BLaER1 treated with 17β-estradiol and CSF1 and Interleukin-3, amounts not matched to agents 10 nM and 100 nM (cell line): Measurements from ENCODE around the gene DPEP3.
A peak's percentile ranks its signal among the peaks of the same experiment; 100 is the strongest.
"Not testable (repeated sequence)": the region's sequence is repeated elsewhere in the genome, so short reads cannot be mapped to it uniquely, and the experiment has no call there.

ENCODE experiments used
- H3K27ac ChIP-seq, 11 experiments: shearing (Covaris generic); formaldehyde crosslinking; 2 replicates each; pipeline ENCODE4 v1.8.1; 2022
- H3K27me3 ChIP-seq, 11 experiments: shearing (Covaris generic); formaldehyde crosslinking; 2 replicates each; pipeline ENCODE4 v1.8.1; 2022
- H3K36me3 ChIP-seq, 11 experiments: shearing (Covaris generic); formaldehyde crosslinking; 2 replicates each; pipeline ENCODE4 v1.8.1; 2022
- H3K4me1 ChIP-seq, 10 experiments: shearing (Covaris generic); formaldehyde crosslinking; 2 replicates each; pipeline ENCODE4 v1.8.1; 2022
- H3K4me2 ChIP-seq, 11 experiments: shearing (Covaris generic); formaldehyde crosslinking; 2 replicates each; pipeline ENCODE4 v1.8.1; 2022
- H3K4me3 ChIP-seq, 10 experiments: shearing (Covaris generic); formaldehyde crosslinking; 2 replicates each; pipeline ENCODE4 v1.8.1; 2022
- H3K9ac ChIP-seq, 11 experiments: shearing (Covaris generic); formaldehyde crosslinking; 2 replicates each; pipeline ENCODE4 v1.8.1; 2022
- H3K9me3 ChIP-seq, 11 experiments: shearing (Covaris generic); formaldehyde crosslinking; replicated peaks in 1 of 11; 2 replicates each; pipeline ENCODE4 v1.8.1; 2022
- H4K20me1 ChIP-seq, 11 experiments: shearing (Covaris generic); formaldehyde crosslinking; 2 replicates each; pipeline ENCODE4 v1.8.1; 2022
- Cebpa-rat ChIP-seq, 11 experiments: shearing (Covaris generic); IDR thresholded peaks; 2 replicates each; pipeline ENCODE4 v1.8.1; 2022

The DPEP3 gene

GRCh38 chr16:67996666-67997065 lies 16.4 kb upstream of the DPEP3 start:
- Histone ChIP-seq H4K20me1 (peaks cover 0 to 13% (median 0%) of the 10 kb centered on the region in 11 experiments; a peak in 1 of 22 replicates), H3K4me3 (no peak overlapping the region), H3K4me1 (peaks cover 53 to 95% (median 70%) of the 10 kb centered on the region in 10 experiments), H3K9me3 (peaks cover 0 to 12% (median 9%) of the 10 kb centered on the region in 11 experiments; a peak in 14 of 22 replicates), H3K27me3 (no peaks in the 10 kb centered on the region), H3K4me2 (peak overlapping the region in 2 of 11 experiments; percentile 73 to 88; a peak in 4 of 22 replicates), H3K36me3 (peaks cover 0 to 5% (median 0%) of the 10 kb centered on the region in 11 experiments; a peak in 1 of 22 replicates), H3K9ac (peak overlapping the region in 1 of 11 experiments; percentile 53; a peak in 1 of 22 replicates), H3K27ac (peak overlapping the region in 3 of 11 experiments; percentile 30 to 86 (median 85); a peak in 5 of 22 replicates)
- no peak for TF ChIP-seq Cebpa-rat (IDR thresholded peaks at IDR 0.05)

- H3K36me3 ChIP-seq: peaks cover 0 to 12% (median 0%) of the 10 kb centered on the region in 11 experiments; a peak in 2 of 22 replicates
- H3K27me3 ChIP-seq: no peaks in the 10 kb centered on the region
- H3K9me3 ChIP-seq: peaks cover 0 to 12% (median 9%) of the 10 kb centered on the region in 11 experiments; a peak in 14 of 22 replicates
- peaks cover 50 to 82% (median 66%) of the 10 kb centered on the region in 10 experiments for H3K4me1 ChIP-seq
- peak overlapping the region in 3 of 11 experiments; percentile 20 to 52 (median 49); a peak in 4 of 22 replicates for H3K9ac ChIP-seq
- no peak for TF ChIP-seq Cebpa-rat (IDR thresholded peaks at IDR 0.05)
- H3K27ac ChIP-seq: peak overlapping the region in 4 of 11 experiments; percentile 56 to 86 (median 83); a peak in 8 of 22 replicates
- peaks cover 0 to 19% (median 0%) of the 10 kb centered on the region in 11 experiments; a peak in 1 of 22 replicates for H4K20me1 ChIP-seq
- no peak overlapping the region for H3K4me3 ChIP-seq
- H3K4me2 ChIP-seq: peak overlapping the region in 6 of 11 experiments; percentile 1 to 90 (median 78); a peak in 11 of 22 replicates
Observed at GRCh38 chr16:67995423-67995822, 15.1 kb upstream of the DPEP3 start.

DNA sequence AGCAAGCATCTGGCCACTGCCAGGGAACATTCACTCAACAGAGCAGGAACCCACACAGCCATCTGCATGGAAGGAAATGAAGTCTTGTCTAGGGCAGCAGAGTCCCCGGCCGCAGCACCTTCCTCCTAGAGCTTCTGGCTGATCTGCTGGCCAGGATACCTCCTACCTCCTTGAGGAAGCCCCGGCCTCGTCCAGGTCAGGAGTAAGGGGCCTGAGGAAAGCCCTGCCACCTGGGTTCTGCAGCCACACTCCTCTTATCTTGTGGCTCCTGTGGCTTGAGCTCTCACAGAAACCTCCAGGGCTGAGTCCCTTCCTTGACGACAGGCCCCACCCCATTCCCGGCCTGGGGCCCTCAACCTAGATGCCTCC lies 13.7 kb upstream of the DPEP3 start:
- H3K9ac ChIP-seq: peak overlapping the region; percentile 51 to 77 (median 70)
- H3K9me3 ChIP-seq: peaks cover 0 to 12% (median 9%) of the 10 kb centered on the region in 11 experiments; a peak in 14 of 22 replicates
- peak overlapping the region; percentile 59 to 86 (median 81); a peak in 21 of 22 replicates for H3K27ac ChIP-seq

GRCh38 chr16:67993207-67994039 lies 13.1 kb upstream of the DPEP3 start:
- Histone ChIP-seq H3K9ac (peak overlapping the region; percentile 51 to 77 (median 70)), H3K36me3 (peaks cover 0 to 12% (median 0%) of the 10 kb centered on the region in 11 experiments; a peak in 2 of 22 replicates), H3K9me3 (peaks cover 0 to 10% (median 6%) of the 10 kb centered on the region in 11 experiments; a peak in 14 of 22 replicates), H3K4me2 (peak overlapping the region; percentile 79 to 94 (median 87)), H3K27me3 (no peaks in the 10 kb centered on the region), H3K4me3 (peak overlapping the region; percentile 9 to 60 (median 42); a peak in 15 of 20 replicates), H3K27ac (peak overlapping the region; percentile 59 to 86 (median 81); a peak in 21 of 22 replicates), H3K4me1 (peaks cover 30 to 71% (median 50%) of the 10 kb centered on the region in 10 experiments), H4K20me1 (peaks cover 0 to 19% (median 0%) of the 10 kb centered on the region in 11 experiments; a peak in 1 of 22 replicates)
- TF ChIP-seq Cebpa-rat (IDR thresholded peaks at IDR 0.05): no peak

More for the DNA sequence above, 13.7 kb upstream of the DPEP3 start:
- Histone ChIP-seq H3K4me3 (peak overlapping the region in 5 of 10 experiments; percentile 29 to 60 (median 42); a peak in 7 of 20 replicates), H4K20me1 (peaks cover 0 to 19% (median 0%) of the 10 kb centered on the region in 11 experiments; a peak in 1 of 22 replicates), H3K4me1 (peaks cover 36 to 71% (median 53%) of the 10 kb centered on the region in 10 experiments), H3K36me3 (peaks cover 0 to 12% (median 0%) of the 10 kb centered on the region in 11 experiments; a peak in 2 of 22 replicates), H3K4me2 (peak overlapping the region; percentile 79 to 94 (median 87))
- not testable (repeated sequence) for H3K27me3 ChIP-seq

- Histone ChIP-seq H3K27me3 (no peaks in the 10 kb centered on the region), H3K9me3 (peaks cover 0 to 3% (median 0%) of the 10 kb centered on the region in 11 experiments; a peak in 5 of 22 replicates), H3K9ac (peak overlapping the region; percentile 8 to 77 (median 70); a peak in 20 of 22 replicates), H3K27ac (peak overlapping the region in 9 of 11 experiments; percentile 7 to 86 (median 81); a peak in 16 of 22 replicates), H3K4me3 (peak overlapping the region in 4 of 10 experiments; percentile 29 to 47 (median 38); a peak in 4 of 20 replicates), H4K20me1 (peaks cover 0 to 19% (median 0%) of the 10 kb centered on the region in 11 experiments; a peak in 1 of 22 replicates), H3K36me3 (peaks cover 0 to 12% (median 0%) of the 10 kb centered on the region in 11 experiments; a peak in 2 of 22 replicates), H3K4me1 (peaks cover 26 to 65% (median 47%) of the 10 kb centered on the region in 10 experiments), H3K4me2 (peak overlapping the region; percentile 79 to 94 (median 87))
- no peak for TF ChIP-seq Cebpa-rat (IDR thresholded peaks at IDR 0.05)
Observed at GRCh38 chr16:67992661-67993206, 12.4 kb upstream of the DPEP3 start.

- peaks cover 0 to 12% (median 0%) of the 10 kb centered on the region in 11 experiments; a peak in 2 of 22 replicates for H3K36me3 ChIP-seq
- H3K9me3 ChIP-seq: no peaks in the 10 kb centered on the region
- H3K4me2 ChIP-seq: no peak overlapping the region
- no peak overlapping the region for H3K9ac ChIP-seq
- TF ChIP-seq Cebpa-rat (IDR thresholded peaks at IDR 0.05): no peak
- H3K27me3 ChIP-seq: no peaks in the 10 kb centered on the region
- peaks cover 0 to 19% (median 0%) of the 10 kb centered on the region in 11 experiments; a peak in 1 of 22 replicates for H4K20me1 ChIP-seq
- H3K4me1 ChIP-seq: peaks cover 48 to 71% (median 55%) of the 10 kb centered on the region in 10 experiments
- H3K27ac ChIP-seq: no peak overlapping the region
- H3K4me3 ChIP-seq: no peak overlapping the region
Observed at GRCh38 chr16:67990018-67990386, 9.7 kb upstream of the DPEP3 start.

- no peaks in the 10 kb centered on the region for H3K27me3 ChIP-seq
- no peaks in the 10 kb centered on the region for H3K9me3 ChIP-seq
- peaks cover 0 to 12% (median 0%) of the 10 kb centered on the region in 11 experiments; a peak in 2 of 22 replicates for H3K36me3 ChIP-seq
- H3K4me3 ChIP-seq: no peak overlapping the region
- peaks cover 0 to 19% (median 0%) of the 10 kb centered on the region in 11 experiments; a peak in 1 of 22 replicates for H4K20me1 ChIP-seq
- no peak overlapping the region for H3K27ac ChIP-seq
- peaks cover 49 to 71% (median 56%) of the 10 kb centered on the region in 10 experiments for H3K4me1 ChIP-seq
- no peak overlapping the region for H3K9ac ChIP-seq
- H3K4me2 ChIP-seq: peak overlapping the region in 4 of 11 experiments; percentile 7 to 39 (median 26); a peak in 6 of 22 replicates
- no peak for TF ChIP-seq Cebpa-rat (IDR thresholded peaks at IDR 0.05)
Observed at GRCh38 chr16:67989322-67990017, 9.2 kb upstream of the DPEP3 start.

GRCh38 chr16:67988675-67989074 lies 8.4 kb upstream of the DPEP3 start:
- Histone ChIP-seq H3K9ac (no peak overlapping the region; a peak in 1 of 22 replicates), H3K4me1 (peaks cover 49 to 71% (median 56%) of the 10 kb centered on the region in 10 experiments), H3K36me3 (peaks cover 0 to 12% (median 0%) of the 10 kb centered on the region in 11 experiments; a peak in 2 of 22 replicates), H3K9me3 (no peaks in the 10 kb centered on the region), H3K27me3 (no peaks in the 10 kb centered on the region), H3K4me2 (peak overlapping the region in 4 of 11 experiments; percentile 7 to 39 (median 26); a peak in 6 of 22 replicates), H4K20me1 (peaks cover 0 to 19% (median 0%) of the 10 kb centered on the region in 11 experiments; a peak in 1 of 22 replicates), H3K4me3 (no peak overlapping the region), H3K27ac (no peak overlapping the region)
- no peak for TF ChIP-seq Cebpa-rat (IDR thresholded peaks at IDR 0.05)
